ENCODE measurements around the gene USP22. TPM values are rescaled to one million over a fixed set of nuclear protein-coding genes. Genes with fewer than 3 reads are reported as not detected.

USP22 gene
- total and polyA plus RNA-seq, 4 donors, result 21.5 to 168 (median 86.2) TPM

- no peak overlapping the region for H3K27ac ChIP-seq (ENCODE audit: low read depth in 1 of 2, low read length in 2 of 2)
- H3K36me3 ChIP-seq (ENCODE audit: control insufficient read depth in 1 of 2, insufficient read depth in 2 of 2, low read length in 1 of 2), result peaks cover 0 to 15% of the 10 kb centered on the region in 2 donors
- no peak overlapping the region for H3K4me3 ChIP-seq (ENCODE audit: low read length in 2 of 2)
- 64 to 65% methylated on average over 12 of the region's 12 CpGs for WGBS, 2 donors
- no peaks in the 10 kb centered on the region for H3K27me3 ChIP-seq (ENCODE audit: control insufficient read depth in 1 of 2, insufficient read depth in 2 of 2, low read length in 1 of 2)
- no peaks in the 10 kb centered on the region for H3K9me3 ChIP-seq (ENCODE audit: control insufficient read depth, low read length)
- no peaks in the 10 kb centered on the region for H3K4me1 ChIP-seq (ENCODE audit: control insufficient read depth in 1 of 2, insufficient read depth in 2 of 2, low read length in 2 of 2)
- intact Hi-C loops (cut with DNase I), result no loop called here
- ATAC-seq (ENCODE audit: low FRiP score) (no peak), DNase-seq (no peak)
These were observed 41.0 kb downstream of the USP22 start for GRCh38 chr17:21001813-21002221.

- no peaks in the 10 kb centered on the region for H3K4me1 ChIP-seq (ENCODE audit: control insufficient read depth in 1 of 2, insufficient read depth in 2 of 2, low read length in 2 of 2)
- no peak for ATAC-seq (ENCODE audit: low FRiP score)
- intact Hi-C loops (cut with DNase I), result no loop called here
These were observed 41.5 kb downstream of the USP22 start for GRCh38 chr17:21001111-21001812.

GRCh38 chr17:20999841-21000532 lies 42.8 kb downstream of the USP22 start:
- no peak for ATAC-seq (ENCODE audit: low FRiP score)
- H3K36me3 ChIP-seq (ENCODE audit: control insufficient read depth in 1 of 2, insufficient read depth in 2 of 2, low read length in 1 of 2), result peaks cover 0 to 12% of the 10 kb centered on the region in 2 donors
- H3K27ac ChIP-seq (ENCODE audit: low read depth in 1 of 2, low read length in 2 of 2), result no peak overlapping the region
- no peaks in the 10 kb centered on the region for H3K9me3 ChIP-seq (ENCODE audit: control insufficient read depth, low read length)
- WGBS, 2 donors, result 73% methylated on average over 13 of the region's 13 CpGs
- no peaks in the 10 kb centered on the region for H3K4me1 ChIP-seq (ENCODE audit: control insufficient read depth in 1 of 2, insufficient read depth in 2 of 2, low read length in 2 of 2)
- intact Hi-C loops (cut with DNase I), result loop anchor here in 1 of 2 donors (10.0 kb wide), 2 partner anchors 85 to 185 kb away; no protein-coding TSS in a partner anchor
- H3K4me3 ChIP-seq (ENCODE audit: low read length in 2 of 2), result no peak overlapping the region
- no peak for DNase-seq
- no peaks in the 10 kb centered on the region for H3K27me3 ChIP-seq (ENCODE audit: control insufficient read depth in 1 of 2, insufficient read depth in 2 of 2, low read length in 1 of 2)

More at GRCh38 chr17:21001111-21001812, 41.5 kb downstream of the USP22 start:
- Histone ChIP-seq H3K36me3 (ENCODE audit: control insufficient read depth in 1 of 2, insufficient read depth in 2 of 2, low read length in 1 of 2) (peaks cover 0 to 12% of the 10 kb centered on the region in 2 donors), H3K4me3 (ENCODE audit: low read length in 2 of 2) (no peak overlapping the region), H3K27ac (ENCODE audit: low read depth in 1 of 2, low read length in 2 of 2) (no peak overlapping the region), H3K9me3 (ENCODE audit: control insufficient read depth, low read length) (no peaks in the 10 kb centered on the region), H3K27me3 (ENCODE audit: control insufficient read depth in 1 of 2, insufficient read depth in 2 of 2, low read length in 1 of 2) (no peaks in the 10 kb centered on the region)
- DNase-seq, result no peak
- WGBS, 2 donors, result 51 to 56% methylated on average over 7 of the region's 7 CpGs

- Histone ChIP-seq H3K36me3 (ENCODE audit: control insufficient read depth in 1 of 2, insufficient read depth in 2 of 2, low read length in 1 of 2) (peaks cover 0 to 5% of the 10 kb centered on the region in 2 donors), H3K27ac (ENCODE audit: low read depth in 1 of 2, low read length in 2 of 2) (no peak overlapping the region), H3K27me3 (ENCODE audit: control insufficient read depth in 1 of 2, insufficient read depth in 2 of 2, low read length in 1 of 2) (no peaks in the 10 kb centered on the region), H3K4me1 (ENCODE audit: control insufficient read depth in 1 of 2, insufficient read depth in 2 of 2, low read length in 2 of 2) (no peaks in the 10 kb centered on the region), H3K9me3 (ENCODE audit: control insufficient read depth, low read length) (no peaks in the 10 kb centered on the region), H3K4me3 (ENCODE audit: low read length in 2 of 2) (no peak overlapping the region)
- ATAC-seq (ENCODE audit: low FRiP score) (no peak), DNase-seq (no peak)
- intact Hi-C loops (cut with DNase I), result loop anchor here in 1 of 2 donors (10.0 kb wide), 2 partner anchors 84 to 184 kb away; no protein-coding TSS in a partner anchor
- WGBS, 2 donors, result 32 to 36% methylated on average over 16 of the region's 16 CpGs
These were observed 43.7 kb downstream of the USP22 start for GRCh38 chr17:20999044-20999573.

GRCh38 chr17:20998571-20999043 lies 44.2 kb downstream of the USP22 start:
- H3K27me3 ChIP-seq (ENCODE audit: control insufficient read depth in 1 of 2, insufficient read depth in 2 of 2, low read length in 1 of 2), result no peaks in the 10 kb centered on the region
- ATAC-seq (ENCODE audit: low FRiP score), result no peak
- H3K4me3 ChIP-seq (ENCODE audit: low read length in 2 of 2), result no peak overlapping the region
- WGBS, 2 donors, result 67 to 72% methylated on average over 5 of the region's 5 CpGs
- DNase-seq, result no peak
- H3K36me3 ChIP-seq (ENCODE audit: control insufficient read depth in 1 of 2, insufficient read depth in 2 of 2, low read length in 1 of 2), result peaks cover 0 to 3% of the 10 kb centered on the region in 2 donors
- no peaks in the 10 kb centered on the region for H3K9me3 ChIP-seq (ENCODE audit: control insufficient read depth, low read length)
- H3K4me1 ChIP-seq (ENCODE audit: control insufficient read depth in 1 of 2, insufficient read depth in 2 of 2, low read length in 2 of 2), result no peaks in the 10 kb centered on the region
- intact Hi-C loops (cut with DNase I), result loop anchor here in 1 of 2 donors (10.0 kb wide), 2 partner anchors 84 to 184 kb away; no protein-coding TSS in a partner anchor
- H3K27ac ChIP-seq (ENCODE audit: low read depth in 1 of 2, low read length in 2 of 2), result no peak overlapping the region

- H3K4me3 ChIP-seq (ENCODE audit: low read length in 2 of 2), result no peak overlapping the region
- H3K9me3 ChIP-seq (ENCODE audit: control insufficient read depth, low read length), result no peaks in the 10 kb centered on the region
- no peak overlapping the region for H3K27ac ChIP-seq (ENCODE audit: low read depth in 1 of 2, low read length in 2 of 2)
- H3K36me3 ChIP-seq (ENCODE audit: control insufficient read depth in 1 of 2, insufficient read depth in 2 of 2, low read length in 1 of 2), result peaks cover 0 to 3% of the 10 kb centered on the region in 2 donors
- intact Hi-C loops (cut with DNase I), result loop anchor here in 1 of 2 donors (10.0 kb wide), 2 partner anchors 83 to 183 kb away; no protein-coding TSS in a partner anchor
- no peaks in the 10 kb centered on the region for H3K27me3 ChIP-seq (ENCODE audit: control insufficient read depth in 1 of 2, insufficient read depth in 2 of 2, low read length in 1 of 2)
- H3K4me1 ChIP-seq (ENCODE audit: control insufficient read depth in 1 of 2, insufficient read depth in 2 of 2, low read length in 2 of 2), result no peaks in the 10 kb centered on the region
- ATAC-seq (ENCODE audit: low FRiP score) (no peak), DNase-seq (no peak)
- WGBS, 2 donors, result 74 to 79% methylated on average over 21 to 22 of the region's 22 CpGs
These were observed 44.9 kb downstream of the USP22 start for GRCh38 chr17:20997711-20998570.

GRCh38 chr17:20996724-20997615 lies 45.8 kb downstream of the USP22 start:
- WGBS, 2 donors, result 68 to 74% methylated on average over 12 of the region's 12 CpGs
- ATAC-seq (ENCODE audit: low FRiP score), result no peak
- no peak for DNase-seq
- no peak overlapping the region for H3K27ac ChIP-seq (ENCODE audit: low read depth in 1 of 2, low read length in 2 of 2)
- H3K4me3 ChIP-seq (ENCODE audit: low read length in 2 of 2), result no peak overlapping the region
- no peaks in the 10 kb centered on the region for H3K9me3 ChIP-seq (ENCODE audit: control insufficient read depth, low read length)
- no peaks in the 10 kb centered on the region for H3K36me3 ChIP-seq (ENCODE audit: control insufficient read depth in 1 of 2, insufficient read depth in 2 of 2, low read length in 1 of 2)
- no peaks in the 10 kb centered on the region for H3K27me3 ChIP-seq (ENCODE audit: control insufficient read depth in 1 of 2, insufficient read depth in 2 of 2, low read length in 1 of 2)
- intact Hi-C loops (cut with DNase I), result loop anchor here in 1 of 2 donors (10.0 kb wide), 2 partner anchors 82 to 182 kb away; no protein-coding TSS in a partner anchor
- no peaks in the 10 kb centered on the region for H3K4me1 ChIP-seq (ENCODE audit: control insufficient read depth in 1 of 2, insufficient read depth in 2 of 2, low read length in 2 of 2)
